ENCODE measurements around the gene HIGD1B. TPM values are rescaled to one million over a fixed set of nuclear protein-coding genes. Genes with fewer than 3 reads are reported as not detected.

Gene HIGD1B
- total and polyA plus RNA-seq, 9 of the 15 experiments (the other 6 are each of a cell fraction or from before 2014, with no cell fraction given) = not detected

GRCh38 chr17:44871556-44871955 is 23.9 kb downstream of the HIGD1B start:
- H2AFZ ChIP-seq (ENCODE audit: low read depth, low read length) = no peak overlapping the region
- no peaks in the 10 kb centered on the region for H3K27me3 ChIP-seq (ENCODE audit: control insufficient read depth in 2 of 2, insufficient read depth in 2 of 2, low read length in 2 of 2)
- ChIA-PET CTCF (ENCODE audit: low intra/inter-chr PET ratio) (no interaction called here), POLR2A (interaction anchor here (0.6 kb wide), 2 partner anchors 101 to 784 kb away, joined by 4 read pairs; no protein-coding TSS in a partner anchor)
- no peaks in the 10 kb centered on the region for H3K79me2 ChIP-seq (ENCODE audit: control insufficient read depth, insufficient read depth, low read length)
- FAIRE-seq (no peak), ATAC-seq (no peak), DNase-seq (ENCODE audit: extremely low read depth in 1 of 4, low spot score in 3 of 4) (no peak)
- intact Hi-C loops (cut with micrococcal nuclease) (no loop called here), in situ Hi-C loops (cut with MboI) (no loop called here)
- H3K4me1 ChIP-seq (replicated peaks in 1 of 2; ENCODE audit: control insufficient read depth in 2 of 2, insufficient read depth in 2 of 2, low read length in 2 of 2) = no peaks in the 10 kb centered on the region
- no peaks in the 10 kb centered on the region for H3K9me1 ChIP-seq (ENCODE audit: control insufficient read depth, insufficient read depth, low read length)
- no peak overlapping the region for H3K27ac ChIP-seq (ENCODE audit: extremely low read depth, low read depth, low read length)
- 98% methylated on average over 12 of the region's 12 CpGs for WGBS (ENCODE audit: insufficient coverage, low coverage, missing lambda C conversion rate)
- H3K36me3 ChIP-seq (ENCODE audit: control insufficient read depth, insufficient read depth, low read length) = peaks cover 82% of the 10 kb centered on the region
- no TSS peak for BruUV-seq (replicated peaks)
- H3K9ac ChIP-seq (ENCODE audit: insufficient read depth in 1 of 2, low read depth in 2 of 2, low read length in 2 of 2) = no peak overlapping the region
- H4K20me1 ChIP-seq (replicated peaks; ENCODE audit: control insufficient read depth, insufficient read depth, low read length) = no peaks in the 10 kb centered on the region
- no peaks in the 10 kb centered on the region for H3K9me3 ChIP-seq (replicated peaks; ENCODE audit: control insufficient read depth, insufficient read depth, low read depth, low read length)
- no peak overlapping the region for H3K4me2 ChIP-seq (ENCODE audit: insufficient read depth, low read length)
- no peak overlapping the region for H3K4me3 ChIP-seq
- no peak for TF ChIP-seq CREBBP (IDR thresholded peaks at IDR 0.05; ENCODE audit: low read depth, low read length)
- TF ChIP-seq, protein P1, sequence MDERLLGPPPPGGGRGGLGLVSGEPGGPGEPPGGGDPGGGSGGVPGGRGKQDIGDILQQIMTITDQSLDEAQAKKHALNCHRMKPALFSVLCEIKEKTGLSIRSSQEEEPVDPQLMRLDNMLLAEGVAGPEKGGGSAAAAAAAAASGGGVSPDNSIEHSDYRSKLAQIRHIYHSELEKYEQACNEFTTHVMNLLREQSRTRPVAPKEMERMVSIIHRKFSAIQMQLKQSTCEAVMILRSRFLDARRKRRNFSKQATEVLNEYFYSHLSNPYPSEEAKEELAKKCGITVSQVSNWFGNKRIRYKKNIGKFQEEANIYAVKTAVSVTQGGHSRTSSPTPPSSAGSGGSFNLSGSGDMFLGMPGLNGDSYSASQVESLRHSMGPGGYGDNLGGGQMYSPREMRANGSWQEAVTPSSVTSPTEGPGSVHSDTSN (CRISPR knock-in tag; IDR thresholded peaks at IDR 0.05; ENCODE audit: low read depth) = no peak
- TF ChIP-seq, protein P1 (tag; conservative IDR thresholded peaks at IDR 0.05; ENCODE audit: low read depth) = no peak
- TF ChIP-seq, protein P2, sequence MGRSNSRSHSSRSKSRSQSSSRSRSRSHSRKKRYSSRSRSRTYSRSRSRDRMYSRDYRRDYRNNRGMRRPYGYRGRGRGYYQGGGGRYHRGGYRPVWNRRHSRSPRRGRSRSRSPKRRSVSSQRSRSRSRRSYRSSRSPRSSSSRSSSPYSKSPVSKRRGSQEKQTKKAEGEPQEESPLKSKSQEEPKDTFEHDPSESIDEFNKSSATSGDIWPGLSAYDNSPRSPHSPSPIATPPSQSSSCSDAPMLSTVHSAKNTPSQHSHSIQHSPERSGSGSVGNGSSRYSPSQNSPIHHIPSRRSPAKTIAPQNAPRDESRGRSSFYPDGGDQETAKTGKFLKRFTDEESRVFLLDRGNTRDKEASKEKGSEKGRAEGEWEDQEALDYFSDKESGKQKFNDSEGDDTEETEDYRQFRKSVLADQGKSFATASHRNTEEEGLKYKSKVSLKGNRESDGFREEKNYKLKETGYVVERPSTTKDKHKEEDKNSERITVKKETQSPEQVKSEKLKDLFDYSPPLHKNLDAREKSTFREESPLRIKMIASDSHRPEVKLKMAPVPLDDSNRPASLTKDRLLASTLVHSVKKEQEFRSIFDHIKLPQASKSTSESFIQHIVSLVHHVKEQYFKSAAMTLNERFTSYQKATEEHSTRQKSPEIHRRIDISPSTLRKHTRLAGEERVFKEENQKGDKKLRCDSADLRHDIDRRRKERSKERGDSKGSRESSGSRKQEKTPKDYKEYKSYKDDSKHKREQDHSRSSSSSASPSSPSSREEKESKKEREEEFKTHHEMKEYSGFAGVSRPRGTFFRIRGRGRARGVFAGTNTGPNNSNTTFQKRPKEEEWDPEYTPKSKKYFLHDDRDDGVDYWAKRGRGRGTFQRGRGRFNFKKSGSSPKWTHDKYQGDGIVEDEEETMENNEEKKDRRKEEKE (IDR thresholded peaks at IDR 0.05; ENCODE audit: borderline replicate concordance in 1 of 2, control insufficient read depth in 1 of 2, low read depth in 2 of 2, low read length in 1 of 2) = no peak
- no peak for TF ChIP-seq XRCC5 (IDR thresholded peaks at IDR 0.05; ENCODE audit: low read depth, low read length)
- no peak for TF ChIP-seq ZSCAN32 (CRISPR knock-in tag; IDR thresholded peaks at IDR 0.05)
- TF ChIP-seq, protein P3, sequence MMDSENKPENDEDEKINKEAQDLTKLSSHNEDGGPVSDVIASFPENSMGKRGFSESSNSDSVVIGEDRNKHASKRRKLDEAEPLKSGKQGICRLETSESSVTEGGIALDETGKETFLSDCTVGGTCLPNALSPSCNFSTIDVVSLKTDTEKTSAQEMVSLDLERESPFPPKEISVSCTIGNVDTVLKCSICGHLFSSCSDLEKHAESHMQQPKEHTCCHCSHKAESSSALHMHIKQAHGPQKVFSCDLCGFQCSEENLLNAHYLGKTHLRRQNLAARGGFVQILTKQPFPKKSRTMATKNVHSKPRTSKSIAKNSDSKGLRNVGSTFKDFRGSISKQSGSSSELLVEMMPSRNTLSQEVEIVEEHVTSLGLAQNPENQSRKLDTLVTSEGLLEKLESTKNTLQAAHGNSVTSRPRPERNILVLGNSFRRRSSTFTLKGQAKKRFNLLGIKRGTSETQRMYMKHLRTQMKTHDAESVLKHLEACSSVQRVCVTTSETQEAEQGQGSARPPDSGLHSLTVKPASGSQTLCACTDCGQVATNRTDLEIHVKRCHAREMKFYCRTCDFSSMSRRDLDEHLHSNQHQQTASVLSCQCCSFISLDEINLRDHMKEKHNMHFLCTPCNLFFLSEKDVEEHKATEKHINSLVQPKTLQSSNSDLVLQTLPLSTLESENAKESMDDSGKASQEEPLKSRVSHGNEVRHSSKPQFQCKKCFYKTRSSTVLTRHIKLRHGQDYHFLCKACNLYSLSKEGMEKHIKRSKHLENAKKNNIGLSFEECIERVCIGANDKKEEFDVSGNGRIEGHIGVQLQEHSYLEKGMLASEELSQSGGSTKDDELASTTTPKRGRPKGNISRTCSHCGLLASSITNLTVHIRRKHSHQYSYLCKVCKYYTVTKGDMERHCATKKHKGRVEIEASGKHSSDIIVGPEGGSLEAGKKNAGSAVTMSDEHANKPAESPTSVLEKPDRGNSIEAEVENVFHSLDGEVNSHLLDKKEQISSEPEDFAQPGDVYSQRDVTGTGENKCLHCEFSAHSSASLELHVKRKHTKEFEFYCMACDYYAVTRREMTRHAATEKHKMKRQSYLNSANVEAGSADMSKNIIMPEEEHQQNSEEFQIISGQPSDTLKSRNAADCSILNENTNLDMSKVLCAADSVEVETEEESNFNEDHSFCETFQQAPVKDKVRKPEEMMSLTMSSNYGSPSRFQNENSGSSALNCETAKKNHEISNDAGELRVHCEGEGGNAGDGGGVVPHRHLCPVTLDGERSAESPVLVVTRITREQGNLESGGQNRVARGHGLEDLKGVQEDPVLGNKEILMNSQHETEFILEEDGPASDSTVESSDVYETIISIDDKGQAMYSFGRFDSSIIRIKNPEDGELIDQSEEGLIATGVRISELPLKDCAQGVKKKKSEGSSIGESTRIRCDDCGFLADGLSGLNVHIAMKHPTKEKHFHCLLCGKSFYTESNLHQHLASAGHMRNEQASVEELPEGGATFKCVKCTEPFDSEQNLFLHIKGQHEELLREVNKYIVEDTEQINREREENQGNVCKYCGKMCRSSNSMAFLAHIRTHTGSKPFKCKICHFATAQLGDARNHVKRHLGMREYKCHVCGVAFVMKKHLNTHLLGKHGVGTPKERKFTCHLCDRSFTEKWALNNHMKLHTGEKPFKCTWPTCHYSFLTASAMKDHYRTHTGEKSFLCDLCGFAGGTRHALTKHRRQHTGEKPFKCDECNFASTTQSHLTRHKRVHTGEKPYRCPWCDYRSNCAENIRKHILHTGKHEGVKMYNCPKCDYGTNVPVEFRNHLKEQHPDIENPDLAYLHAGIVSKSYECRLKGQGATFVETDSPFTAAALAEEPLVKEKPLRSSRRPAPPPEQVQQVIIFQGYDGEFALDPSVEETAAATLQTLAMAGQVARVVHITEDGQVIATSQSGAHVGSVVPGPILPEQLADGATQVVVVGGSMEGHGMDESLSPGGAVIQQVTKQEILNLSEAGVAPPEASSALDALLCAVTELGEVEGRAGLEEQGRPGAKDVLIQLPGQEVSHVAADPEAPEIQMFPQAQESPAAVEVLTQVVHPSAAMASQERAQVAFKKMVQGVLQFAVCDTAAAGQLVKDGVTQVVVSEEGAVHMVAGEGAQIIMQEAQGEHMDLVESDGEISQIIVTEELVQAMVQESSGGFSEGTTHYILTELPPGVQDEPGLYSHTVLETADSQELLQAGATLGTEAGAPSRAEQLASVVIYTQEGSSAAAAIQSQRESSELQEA (IDR thresholded peaks at IDR 0.05; ENCODE audit: low read depth) = no peak
- TF ChIP-seq CXXC5 (CRISPR knock-in tag; IDR thresholded peaks at IDR 0.05) = no peak

Data from K562 (cell line).